Hair follicle dermal papilla cell (primary cell): ENCODE measurements around the gene NAA38. TPM values are rescaled to one million over a fixed set of nuclear protein-coding genes. Genes with fewer than 3 reads are reported as not detected.
A peak's percentile ranks its signal among the peaks of the same experiment; 100 is the strongest.

ENCODE experiments used
- small RNA-seq: library from RNA; depleted of rRNA; stranded (forward); fragments of <200 nt; gene quantifications from one replicate; pipeline ENCODE3, GENCODE V24; 2012
- total RNA-seq: library from RNA; depleted of rRNA; stranded (reverse); fragments of >200 nt; gene quantifications from 2 replicates; pipeline ENCODE4 v1.2.3, GENCODE V29; 2012

The NAA38 gene
- 25.2 and 27.8 TPM in 2 replicates for total RNA-seq

GRCh38 chr17:7856811-7857712, at the start of gene NAA38:
NAA38 (minus strand) TSS chr17:7857559; CDS start chr17:7857463, 96 bp downstream.

GRCh38 chr17:7888184-7888920, 31.0 kb upstream of the NAA38 start, which contains the start of gene CHD3:
CHD3 (plus strand) TSS chr17:7888789; CDS start chr17:7889001, 212 bp downstream.

GRCh38 chr17:7857713-7858521, 558 bp upstream of the NAA38 start, which contains the start of gene CYB5D1:
CYB5D1 (plus strand) TSS chr17:7858003; CDS start chr17:7858135, 132 bp downstream.

GRCh38 chr17:7854851-7855659, 2.3 kb downstream of the NAA38 start, which contains the start of gene TMEM88:
TMEM88 (plus strand) TSS chr17:7855066; CDS start chr17:7855075, 9 bp downstream.

GRCh38 chr17:7833795-7834541, 23.4 kb downstream of the NAA38 start, which contains the start of gene KDM6B:
KDM6B (plus strand) TSS chr17:7834217; CDS start chr17:7845555, 11,338 bp downstream.

Small RNA genes within 50 kb of the gene (small RNA-seq; reads per million reads assigned to genes)
- gene SCARNA21: 1.2 reads per million, percentile 23 among the genes with 10 or more reads in this experiment

Other genes starting within 250 kb of the NAA38 start
- 49.2 and 51.1 TPM in 2 replicates for gene FXR2, start 242.7 kb downstream of the NAA38 start, total RNA-seq
- 29.0 and 39.6 TPM in 2 replicates for gene SAT2, start 229.7 kb downstream of the NAA38 start, total RNA-seq
- gene SHBG, start 227.4 kb downstream of the NAA38 start, total RNA-seq: 0.36 TPM in 1 of 2 replicates, not detected in the other
- not detected in 2 replicates for gene ATP1B2, start 206.6 kb downstream of the NAA38 start, total RNA-seq
- gene TP53, start 170.1 kb downstream of the NAA38 start, total RNA-seq: 62.7 and 67.7 TPM in 2 replicates
- gene WRAP53, start 169.1 kb downstream of the NAA38 start, total RNA-seq: 2.8 and 3.8 TPM in 2 replicates
- 3.2 and 5.2 TPM in 2 replicates for gene EFNB3, start 152.4 kb downstream of the NAA38 start, total RNA-seq
- gene DNAH2, start 139.8 kb downstream of the NAA38 start, total RNA-seq: 0.12 and 0.16 TPM in 2 replicates
- 7.7 and 10.7 TPM in 2 replicates for gene KDM6B, start 23.3 kb downstream of the NAA38 start, total RNA-seq
- 0.16 and 0.24 TPM in 2 replicates for gene TMEM88, start 2.5 kb downstream of the NAA38 start, total RNA-seq
- gene CYB5D1, start 444 bp upstream of the NAA38 start, total RNA-seq: 10.7 and 12.8 TPM in 2 replicates
- gene CHD3, start 31.2 kb upstream of the NAA38 start, total RNA-seq: 114 and 141 TPM in 2 replicates
- gene RNF227, start 58.7 kb upstream of the NAA38 start, total RNA-seq: 1.3 and 4.2 TPM in 2 replicates
- gene KCNAB3, start 72.3 kb upstream of the NAA38 start, total RNA-seq: 0.49 and 1.6 TPM in 2 replicates
- gene TRAPPC1, start 74.4 kb upstream of the NAA38 start, total RNA-seq: 39.1 and 42.9 TPM in 2 replicates
- gene CNTROB, start 74.6 kb upstream of the NAA38 start, total RNA-seq: 22.2 and 23.3 TPM in 2 replicates
- not detected in 2 replicates for gene GUCY2D, start 145.1 kb upstream of the NAA38 start, total RNA-seq
- not detected in 2 replicates for gene ALOX15B, start 181.5 kb upstream of the NAA38 start, total RNA-seq
- gene ALOX12B, start 230.2 kb upstream of the NAA38 start, total RNA-seq: 0.12 TPM in 1 of 2 replicates, not detected in the other